IPS-20b (cell line): ENCODE data around the gene LCN12.

ENCODE experiments used
- H3K27ac ChIP-seq: one replicate; pipeline ENCODE4 v1.5.1; 2013; ENCODE audit warnings: low read length
- H3K27me3 ChIP-seq: 2 replicates; pipeline ENCODE4 v1.6.1; 2013; ENCODE audit warnings: mild to moderate bottlenecking, low read length, inconsistent platforms; ENCODE audit not compliant: insufficient read depth
- H3K36me3 ChIP-seq: 2 replicates; pipeline ENCODE4 v1.6.1; 2013; ENCODE audit warnings: low read depth, mild to moderate bottlenecking, inconsistent platforms, low read length, moderate library complexity; ENCODE audit not compliant: insufficient read depth
- H3K4me1 ChIP-seq: 2 replicates; pipeline ENCODE4 v1.6.1; 2013; ENCODE audit warnings: mild to moderate bottlenecking, control low read depth, inconsistent platforms, low read length, moderate library complexity; ENCODE audit not compliant: insufficient read depth
- H3K4me3 ChIP-seq: 2 replicates; pipeline ENCODE4 v1.5.1; 2013; ENCODE audit warnings: mild to moderate bottlenecking, low read length, inconsistent platforms
- H3K9ac ChIP-seq: 2 replicates; pipeline ENCODE4 v1.6.1; 2013; ENCODE audit warnings: low read depth, mild to moderate bottlenecking, inconsistent platforms, low read length, moderate library complexity
- H3K9me3 ChIP-seq: 2 replicates; pipeline ENCODE4 v1.6.1; 2013; ENCODE audit warnings: mild to moderate bottlenecking, low read depth, low read length, inconsistent platforms; ENCODE audit not compliant: insufficient read depth

LCN12 gene

GRCh38 chr9:136964171-136964689 is 12.2 kb downstream of the LCN12 start:
- Histone ChIP-seq H3K4me1 (no peaks in the 10 kb centered on the region), H3K27ac (no peak overlapping the region), H3K9ac (no peak overlapping the region), H3K36me3 (no peaks in the 10 kb centered on the region), H3K4me3 (no peak overlapping the region), H3K9me3 (no peaks in the 10 kb centered on the region), H3K27me3 (no peaks in the 10 kb centered on the region)

- Histone ChIP-seq H3K27me3 (no peaks in the 10 kb centered on the region), H3K9ac (no peak overlapping the region), H3K36me3 (no peaks in the 10 kb centered on the region), H3K9me3 (no peaks in the 10 kb centered on the region), H3K27ac (no peak overlapping the region), H3K4me1 (no peaks in the 10 kb centered on the region), H3K4me3 (no peak overlapping the region)
Measured at GRCh38 chr9:136964833-136965422, 12.9 kb downstream of the LCN12 start.

- H3K27me3 ChIP-seq, result no peaks in the 10 kb centered on the region
- H3K4me3 ChIP-seq, result peak overlapping the region; percentile 8; the same call in 1 of the 2 replicates
- no peaks in the 10 kb centered on the region for H3K36me3 ChIP-seq
- H3K27ac ChIP-seq, result no peak overlapping the region
- no peaks in the 10 kb centered on the region for H3K4me1 ChIP-seq
- no peaks in the 10 kb centered on the region for H3K9me3 ChIP-seq
- H3K9ac ChIP-seq, result peak overlapping the region; percentile 45; the same call in 1 of the 2 replicates
Measured at GRCh38 chr9:136965771-136966484, 13.9 kb downstream of the LCN12 start.

- no peaks in the 10 kb centered on the region for H3K4me1 ChIP-seq
Measured at GRCh38 chr9:136968333-136969127, 16.5 kb downstream of the LCN12 start.

GRCh38 chr9:136969150-136969549 is 17.1 kb downstream of the LCN12 start:
- no peaks in the 10 kb centered on the region for H3K4me1 ChIP-seq
- H3K27ac ChIP-seq, result no peak overlapping the region
- no peaks in the 10 kb centered on the region for H3K27me3 ChIP-seq
- H3K9me3 ChIP-seq, result no peaks in the 10 kb centered on the region
- no peak overlapping the region for H3K9ac ChIP-seq
- H3K36me3 ChIP-seq, result no peaks in the 10 kb centered on the region
- H3K4me3 ChIP-seq, result no peak overlapping the region

More at GRCh38 chr9:136968333-136969127, 16.5 kb downstream of the LCN12 start:
- H3K36me3 ChIP-seq, result no peaks in the 10 kb centered on the region
- no peak overlapping the region for H3K27ac ChIP-seq
- H3K27me3 ChIP-seq, result no peaks in the 10 kb centered on the region
- no peak overlapping the region for H3K9ac ChIP-seq
- H3K4me3 ChIP-seq, result no peak overlapping the region
- no peaks in the 10 kb centered on the region for H3K9me3 ChIP-seq

- H3K27me3 ChIP-seq, result no peaks in the 10 kb centered on the region
- no peaks in the 10 kb centered on the region for H3K36me3 ChIP-seq
- no peak overlapping the region for H3K27ac ChIP-seq
- H3K4me3 ChIP-seq, result no peak overlapping the region
- H3K9me3 ChIP-seq, result no peaks in the 10 kb centered on the region
- no peak overlapping the region for H3K9ac ChIP-seq
- H3K4me1 ChIP-seq, result no peaks in the 10 kb centered on the region
Measured at GRCh38 chr9:136969774-136970173, 17.7 kb downstream of the LCN12 start.

- no peak overlapping the region for H3K9ac ChIP-seq
- no peak overlapping the region for H3K27ac ChIP-seq
- H3K4me1 ChIP-seq, result no peaks in the 10 kb centered on the region
- H3K27me3 ChIP-seq, result no peaks in the 10 kb centered on the region
- H3K36me3 ChIP-seq, result no peaks in the 10 kb centered on the region
- H3K4me3 ChIP-seq, result no peak overlapping the region
- H3K9me3 ChIP-seq, result no peaks in the 10 kb centered on the region
Measured at GRCh38 chr9:136970361-136970760, 18.3 kb downstream of the LCN12 start.

GRCh38 chr9:136971746-136972145 is 19.7 kb downstream of the LCN12 start:
- Histone ChIP-seq H3K36me3 (no peaks in the 10 kb centered on the region), H3K4me3 (no peak overlapping the region), H3K9me3 (no peaks in the 10 kb centered on the region), H3K9ac (no peak overlapping the region), H3K4me1 (no peaks in the 10 kb centered on the region), H3K27ac (no peak overlapping the region), H3K27me3 (no peaks in the 10 kb centered on the region)

GRCh38 chr9:136972335-136972734 is 20.3 kb downstream of the LCN12 start:
- H3K27me3 ChIP-seq, result peaks cover 6% of the 10 kb centered on the region

GRCh38 chr9:136972743-136973142 is 20.7 kb downstream of the LCN12 start:
- Histone ChIP-seq H3K9ac (no peak overlapping the region), H3K36me3 (no peaks in the 10 kb centered on the region), H3K9me3 (no peaks in the 10 kb centered on the region), H3K27ac (no peak overlapping the region), H3K4me1 (no peaks in the 10 kb centered on the region; the same call in 1 of the 2 replicates), H3K4me3 (no peak overlapping the region), H3K27me3 (peaks cover 10% of the 10 kb centered on the region)

More at GRCh38 chr9:136972335-136972734, 20.3 kb downstream of the LCN12 start:
- H3K36me3 ChIP-seq, result no peaks in the 10 kb centered on the region
- no peak overlapping the region for H3K4me3 ChIP-seq
- H3K9ac ChIP-seq, result no peak overlapping the region
- no peaks in the 10 kb centered on the region for H3K9me3 ChIP-seq
- no peak overlapping the region for H3K27ac ChIP-seq
- H3K4me1 ChIP-seq, result no peaks in the 10 kb centered on the region; the same call in 1 of the 2 replicates

- Histone ChIP-seq H3K9me3 (no peaks in the 10 kb centered on the region), H3K36me3 (no peaks in the 10 kb centered on the region), H3K27ac (no peak overlapping the region), H3K27me3 (peaks cover 11% of the 10 kb centered on the region), H3K4me3 (no peak overlapping the region), H3K4me1 (no peaks in the 10 kb centered on the region; the same call in 1 of the 2 replicates), H3K9ac (no peak overlapping the region)
Measured at GRCh38 chr9:136973618-136974617, 21.8 kb downstream of the LCN12 start.
